AG04449 (cell line): Measurements from ENCODE around the gene CCM2.

ENCODE experiments used
- CTCF ChIA-PET: fragments of 350-600 bp; formaldehyde crosslinking; extraction: SDS; loops from one replicate; lab custom pipeline; 2021; ENCODE audit warnings: antibody characterized with exemption; lab: Yijun Ruan, JAX
- POLR2A ChIA-PET: fragments of 400-600, 350-600 bp; formaldehyde crosslinking; extraction: SDS; loops from one replicate; lab custom pipeline; 2020; ENCODE audit warnings: antibody characterized with exemption, inconsistent platforms; lab: Yijun Ruan, JAX
- DNase-seq: peaks from one replicate; pipeline ENCODE4 v3.0.0-alpha.2; 2010; ENCODE audit warnings: low read depth, low spot score
- H3K4me3 ChIP-seq: 2 replicates; pipeline ENCODE4 v1.5.1; 2011; ENCODE audit warnings: low read depth, mild to moderate bottlenecking, control low read depth, low read length
- CTCF ChIP-seq: IDR thresholded peaks from one replicate; pipeline ENCODE4 v1.5.1; 2011; ENCODE audit warnings: mild to moderate bottlenecking, moderate library complexity, low read length, control low read depth, inconsistent platforms; ENCODE audit not compliant: insufficient read depth; ENCODE audit errors: missing control alignments

The CCM2 gene

GRCh38 chr7:44971902-44972441, 28.0 kb upstream of the CCM2 start:
- DNase-seq, result no peak
- no peak for TF ChIP-seq CTCF
- POLR2A ChIA-PET, result interaction anchor here (1.8 to 4.2 kb wide), 2 partner anchors 15 to 86 kb away, joined by 7 to 19 read pairs; no protein-coding TSS in a partner anchor
- H3K4me3 ChIP-seq, result no peak overlapping the region
- CTCF ChIA-PET, result interaction anchor here (1.1 to 6.0 kb wide), 8 partner anchors 9 to 165 kb away, joined by 3 to 80 read pairs (median 8); no protein-coding TSS in a partner anchor

- no peak for TF ChIP-seq CTCF
- ChIA-PET CTCF (interaction anchor here (0.7 to 6.0 kb wide), 12 partner anchors 9 to 164 kb away, joined by 3 to 80 read pairs (median 4); no protein-coding TSS in a partner anchor), POLR2A (interaction anchor here (1.0 to 4.2 kb wide), 4 partner anchors 9 to 139 kb away, joined by 3 to 19 read pairs (median 6); partner anchors contain the start of gene TBRG4)
- DNase-seq, result no peak
- no peak overlapping the region for H3K4me3 ChIP-seq
Measured at GRCh38 chr7:44972562-44972961, 27.4 kb upstream of the CCM2 start.

GRCh38 chr7:44973610-44974401, 26.2 kb upstream of the CCM2 start:
- H3K4me3 ChIP-seq, result no peak overlapping the region
- ChIA-PET CTCF (interaction anchor here (0.8 to 6.0 kb wide), 15 partner anchors 9 to 168 kb away, joined by 3 to 80 read pairs (median 5); no protein-coding TSS in a partner anchor), POLR2A (interaction anchor here (0.6 to 4.2 kb wide), 6 partner anchors 8 to 1660 kb away, joined by 3 to 19 read pairs (median 5); partner anchors contain the start of genes CCM2 and TBRG4)
- no peak for DNase-seq
- TF ChIP-seq CTCF, result peak; percentile 39

GRCh38 chr7:44974549-44974948, 25.5 kb upstream of the CCM2 start:
- no peak for DNase-seq
- POLR2A ChIA-PET, result interaction anchor here (1.1 to 4.2 kb wide), 2 partner anchors 12 to 25 kb away, joined by 4 to 19 read pairs; partner anchors contain the start of gene CCM2
- no peak for TF ChIP-seq CTCF
- CTCF ChIA-PET, result interaction anchor here (0.8 to 6.0 kb wide), 13 partner anchors 8 to 168 kb away, joined by 3 to 80 read pairs (median 5); no protein-coding TSS in a partner anchor
- no peak overlapping the region for H3K4me3 ChIP-seq

- TF ChIP-seq CTCF, result no peak
- CTCF ChIA-PET, result interaction anchor here (1.3 to 4.7 kb wide), 4 partner anchors 12 to 160 kb away, joined by 5 to 38 read pairs (median 10); no protein-coding TSS in a partner anchor
- POLR2A ChIA-PET, result no interaction called here
- DNase-seq, result no peak
- no peak overlapping the region for H3K4me3 ChIP-seq
Measured at GRCh38 chr7:44975331-44976039, 24.5 kb upstream of the CCM2 start.
